ENCODE results near the gene WNT1.

Gene WNT1

GRCh38 chr12:48978291-48978740, at the start of gene WNT1:
Gene WNT1, plus strand, starts transcription at chr12:48978322. Its CDS starts 329 bp downstream, at chr12:48978651.
- no peak for DNase-seq (ENCODE audit: insufficient read length, low spot score)
- FAIRE-seq, result no peak

- FAIRE-seq (no peak), DNase-seq (ENCODE audit: insufficient read length, low spot score) (no peak)
Measured at GRCh38 chr12:48929551-48929950, 48.6 kb upstream of the WNT1 start.

GRCh38 chr12:48930475-48930874, 47.6 kb upstream of the WNT1 start:
- FAIRE-seq, result no peak

GRCh38 chr12:48932878-48933277, 45.2 kb upstream of the WNT1 start:
- FAIRE-seq (no peak), DNase-seq (ENCODE audit: insufficient read length, low spot score) (no peak)

More at GRCh38 chr12:48930475-48930874, 47.6 kb upstream of the WNT1 start:
- DNase-seq (ENCODE audit: insufficient read length, low spot score), result no peak

- no peak for DNase-seq (ENCODE audit: insufficient read length, low spot score)
- FAIRE-seq, result no peak
Measured at GRCh38 chr12:48933664-48934311, 44.3 kb upstream of the WNT1 start.

GRCh38 chr12:48934312-48934706, 43.8 kb upstream of the WNT1 start:
- DNase-seq (ENCODE audit: insufficient read length, low spot score) (no peak), FAIRE-seq (no peak)

GRCh38 chr12:48936379-48936979, 41.6 kb upstream of the WNT1 start:
- DNase-seq (ENCODE audit: insufficient read length, low spot score) (peak; percentile 76), FAIRE-seq (peak; percentile 72)

GRCh38 chr12:48937170-48937569, 41.0 kb upstream of the WNT1 start:
- no peak for DNase-seq (ENCODE audit: insufficient read length, low spot score)
- no peak for FAIRE-seq

GRCh38 chr12:48938805-48939204, 39.3 kb upstream of the WNT1 start:
- FAIRE-seq, result no peak

GRCh38 chr12:48940181-48940580, 37.9 kb upstream of the WNT1 start:
- no peak for DNase-seq (ENCODE audit: insufficient read length, low spot score)
- FAIRE-seq, result no peak

More at GRCh38 chr12:48938805-48939204, 39.3 kb upstream of the WNT1 start:
- DNase-seq (ENCODE audit: insufficient read length, low spot score), result no peak

- DNase-seq (ENCODE audit: insufficient read length, low spot score) (no peak), FAIRE-seq (no peak)
Measured at GRCh38 chr12:48943221-48943620, 34.9 kb upstream of the WNT1 start.

- DNase-seq (ENCODE audit: insufficient read length, low spot score) (no peak), FAIRE-seq (no peak)
Measured at GRCh38 chr12:48946205-48946604, 31.9 kb upstream of the WNT1 start.

- DNase-seq (ENCODE audit: insufficient read length, low spot score) (no peak), FAIRE-seq (no peak)
Measured at GRCh38 chr12:48946943-48947342, 31.2 kb upstream of the WNT1 start.

GRCh38 chr12:48947727-48948126, 30.4 kb upstream of the WNT1 start:
- no peak for DNase-seq (ENCODE audit: insufficient read length, low spot score)
- FAIRE-seq, result no peak

GRCh38 chr12:48952691-48953090, 25.4 kb upstream of the WNT1 start:
- no peak for FAIRE-seq
- no peak for DNase-seq (ENCODE audit: insufficient read length, low spot score)

GRCh38 chr12:48954061-48954460, 24.1 kb upstream of the WNT1 start:
- no peak for FAIRE-seq
- no peak for DNase-seq (ENCODE audit: insufficient read length, low spot score)

- DNase-seq (ENCODE audit: insufficient read length, low spot score), result no peak
- no peak for FAIRE-seq
Measured at GRCh38 chr12:48954841-48955501, 23.2 kb upstream of the WNT1 start.

GRCh38 chr12:48956279-48957140, 21.6 kb upstream of the WNT1 start:
- no peak for FAIRE-seq
- DNase-seq (ENCODE audit: insufficient read length, low spot score), result peak; percentile 93

- DNase-seq (ENCODE audit: insufficient read length, low spot score) (peak; percentile 96), FAIRE-seq (peak; percentile 59)
Measured at GRCh38 chr12:48957141-48958048, 20.7 kb upstream of the WNT1 start, which contains the start of gene ARF3. Gene ARF3, minus strand, starts transcription at chr12:48957487. Its CDS starts 16,392 bp downstream, at chr12:48941095.

- FAIRE-seq, result no peak
- DNase-seq (ENCODE audit: insufficient read length, low spot score), result no peak
Measured at GRCh38 chr12:48958049-48958388, 20.1 kb upstream of the WNT1 start.
